Measurements from ENCODE around the gene STX11. TPM values are rescaled to one million over a fixed set of nuclear protein-coding genes. Genes with fewer than 3 reads are reported as not detected.
"Not testable (repeated sequence)": the region's sequence is repeated elsewhere in the genome, so short reads cannot be mapped to it uniquely, and the experiment has no call there.

Gene STX11
- polyA plus RNA-seq, 1 experiment = 0.16 TPM

GRCh38 chr6:144179237-144179636 lies 28.9 kb downstream of the STX11 start:
- H3K4me3 ChIP-seq (ENCODE audit: low read depth, low read length) = no peak overlapping the region
- DNase-seq (ENCODE audit: low read depth, low spot score) = no peak
- no peak for TF ChIP-seq CTCF (IDR thresholded peaks at IDR 0.05; ENCODE audit: low read depth, low read length)

GRCh38 chr6:144179828-144180227 lies 29.5 kb downstream of the STX11 start:
- CTCF ChIA-PET = no interaction called here
- Histone ChIP-seq H3K27ac (ENCODE audit: low read depth, low read length) (no peak overlapping the region), H3K27me3 (ENCODE audit: control insufficient read depth, insufficient read depth, low read length) (peaks cover 10% of the 10 kb centered on the region), H3K9me3 (ENCODE audit: control insufficient read depth, insufficient read depth, low read length) (no peaks in the 10 kb centered on the region), H3K4me3 (ENCODE audit: low read depth, low read length) (no peak overlapping the region)
- TF ChIP-seq CTCF (IDR thresholded peaks at IDR 0.05; ENCODE audit: low read depth, low read length) = no peak
- POLR2A ChIA-PET = no interaction called here
- DNase-seq (ENCODE audit: low read depth, low spot score) = no peak

More at GRCh38 chr6:144179237-144179636, 28.9 kb downstream of the STX11 start:
- H3K27me3 ChIP-seq (ENCODE audit: control insufficient read depth, insufficient read depth, low read length) = peaks cover 10% of the 10 kb centered on the region
- H3K9me3 ChIP-seq (ENCODE audit: control insufficient read depth, insufficient read depth, low read length) = no peaks in the 10 kb centered on the region
- ChIA-PET POLR2A (no interaction called here), CTCF (no interaction called here)
- no peak overlapping the region for H3K27ac ChIP-seq (ENCODE audit: low read depth, low read length)

- POLR2A ChIA-PET; H3K4me3 ChIP-seq (ENCODE audit: low read depth, low read length); DNase-seq (ENCODE audit: low read depth, low spot score); H3K27ac ChIP-seq (ENCODE audit: low read depth, low read length); H3K9me3 ChIP-seq (ENCODE audit: control insufficient read depth, insufficient read depth, low read length): not testable (repeated sequence)
- peaks cover 10% of the 10 kb centered on the region for H3K27me3 ChIP-seq (ENCODE audit: control insufficient read depth, insufficient read depth, low read length)
- CTCF ChIA-PET = interaction anchor here (1.1 kb wide), 1 partner anchor 51 kb away, joined by 3 read pairs; no protein-coding TSS in a partner anchor
These were observed 30.0 kb downstream of the STX11 start for GRCh38 chr6:144180354-144180753.

- no peak overlapping the region for H3K4me3 ChIP-seq (ENCODE audit: low read depth, low read length)
- TF ChIP-seq CTCF (IDR thresholded peaks at IDR 0.05; ENCODE audit: low read depth, low read length) = no peak
- H3K27me3 ChIP-seq (ENCODE audit: control insufficient read depth, insufficient read depth, low read length) = peaks cover 6% of the 10 kb centered on the region
- H3K27ac ChIP-seq (ENCODE audit: low read depth, low read length) = no peak overlapping the region
- no peak for DNase-seq (ENCODE audit: low read depth, low spot score)
- CTCF ChIA-PET = interaction anchor here (1.1 kb wide), 1 partner anchor 37 kb away, joined by 3 read pairs; no protein-coding TSS in a partner anchor
- POLR2A ChIA-PET = interaction anchor here (0.7 to 1.0 kb wide), 2 partner anchors 9 to 1706 kb away, joined by 3 to 8 read pairs; no protein-coding TSS in a partner anchor
- peaks cover 2% of the 10 kb centered on the region; the same call in 1 of the 2 replicates for H3K9me3 ChIP-seq (ENCODE audit: control insufficient read depth, insufficient read depth, low read length)
These were observed 31.3 kb downstream of the STX11 start for GRCh38 chr6:144181639-144182038.

GRCh38 chr6:144184186-144184585 lies 33.9 kb downstream of the STX11 start:
- CTCF ChIA-PET; DNase-seq (ENCODE audit: low read depth, low spot score): not testable (repeated sequence)
- H3K9me3 ChIP-seq (ENCODE audit: control insufficient read depth, insufficient read depth, low read length) = peaks cover 10% of the 10 kb centered on the region

GRCh38 chr6:144185133-144185836 lies 35.0 kb downstream of the STX11 start:
- no peak for DNase-seq (ENCODE audit: low read depth, low spot score)
- TF ChIP-seq CTCF (IDR thresholded peaks at IDR 0.05; ENCODE audit: low read depth, low read length) = no peak
- Histone ChIP-seq H3K27ac (ENCODE audit: low read depth, low read length) (no peak overlapping the region), H3K9me3 (ENCODE audit: control insufficient read depth, insufficient read depth, low read length) (peaks cover 10% of the 10 kb centered on the region), H3K27me3 (ENCODE audit: control insufficient read depth, insufficient read depth, low read length) (peaks cover 7% of the 10 kb centered on the region), H3K4me3 (ENCODE audit: low read depth, low read length) (no peak overlapping the region)
- ChIA-PET CTCF (no interaction called here), POLR2A (no interaction called here)

More at GRCh38 chr6:144184186-144184585, 33.9 kb downstream of the STX11 start:
- POLR2A ChIA-PET; H3K4me3 ChIP-seq (ENCODE audit: low read depth, low read length); H3K27ac ChIP-seq (ENCODE audit: low read depth, low read length): not testable (repeated sequence)
- H3K27me3 ChIP-seq (ENCODE audit: control insufficient read depth, insufficient read depth, low read length) = peaks cover 12% of the 10 kb centered on the region
